ENCODE data around the gene SLC29A3.

The SLC29A3 gene

DNA sequence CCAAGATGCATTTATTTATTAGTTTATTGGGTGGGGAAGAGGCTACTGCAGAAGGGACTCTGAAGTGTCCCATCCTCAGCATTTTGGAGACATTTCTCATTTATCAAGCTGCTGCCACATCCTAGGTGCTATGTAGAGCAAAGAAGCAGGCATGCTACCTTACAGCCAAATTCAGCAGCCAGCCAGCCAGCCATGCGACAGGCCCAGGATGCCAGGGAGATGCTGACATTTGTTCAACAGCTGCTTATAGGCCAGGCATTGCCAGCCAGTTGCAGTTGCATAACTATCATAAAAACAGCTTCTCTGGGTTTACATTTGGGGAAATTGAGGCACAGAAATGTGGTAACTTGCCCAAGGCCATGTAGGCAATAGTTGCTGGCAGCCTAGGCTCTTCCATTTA lies 2.3 kb downstream of the SLC29A3 start:
- no peak for DNase-seq (ENCODE audit: low read depth in 2 of 2)

DNA sequence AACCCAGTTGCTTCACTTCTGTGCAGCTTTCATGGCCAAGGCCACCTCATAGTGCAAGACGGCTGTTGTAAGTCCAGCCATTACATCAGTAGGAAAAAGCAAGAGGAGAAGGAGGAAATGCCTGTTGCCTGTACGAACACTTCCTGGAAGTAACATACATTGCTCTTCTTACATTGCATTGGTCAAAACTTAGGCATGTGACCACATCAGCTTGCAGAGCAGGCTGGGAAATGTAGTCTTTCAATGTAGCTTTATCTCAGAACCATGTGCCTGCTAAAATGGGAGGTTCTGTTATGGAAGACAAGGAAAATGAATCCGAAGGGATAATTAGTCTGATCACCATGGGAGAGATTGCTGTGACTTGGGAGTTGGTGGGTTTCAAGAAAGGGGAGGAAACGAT lies 4.3 kb downstream of the SLC29A3 start:
- no peak for DNase-seq (ENCODE audit: low read depth in 2 of 2)

DNA sequence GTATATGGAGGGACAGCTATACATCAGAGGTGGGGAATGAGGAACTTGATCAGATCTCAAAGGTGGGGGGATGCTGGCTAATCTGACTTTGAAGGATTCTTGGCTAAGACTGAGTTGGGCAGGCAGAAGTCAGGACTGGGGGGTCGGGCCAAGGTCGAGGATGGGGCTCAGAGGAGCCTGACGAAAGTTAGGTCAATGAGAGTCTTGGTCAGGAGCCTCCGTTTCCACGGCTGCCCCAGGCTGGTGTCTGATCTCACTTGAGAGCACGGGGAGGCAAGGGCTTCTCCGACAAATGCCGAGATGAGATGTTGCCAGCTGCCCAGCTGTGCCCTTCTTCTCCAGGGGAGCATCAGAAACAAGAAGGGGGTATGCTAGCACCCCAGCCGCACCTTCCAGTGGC lies 5.7 kb downstream of the SLC29A3 start:
- no peak for DNase-seq (ENCODE audit: low read depth in 2 of 2)

DNA sequence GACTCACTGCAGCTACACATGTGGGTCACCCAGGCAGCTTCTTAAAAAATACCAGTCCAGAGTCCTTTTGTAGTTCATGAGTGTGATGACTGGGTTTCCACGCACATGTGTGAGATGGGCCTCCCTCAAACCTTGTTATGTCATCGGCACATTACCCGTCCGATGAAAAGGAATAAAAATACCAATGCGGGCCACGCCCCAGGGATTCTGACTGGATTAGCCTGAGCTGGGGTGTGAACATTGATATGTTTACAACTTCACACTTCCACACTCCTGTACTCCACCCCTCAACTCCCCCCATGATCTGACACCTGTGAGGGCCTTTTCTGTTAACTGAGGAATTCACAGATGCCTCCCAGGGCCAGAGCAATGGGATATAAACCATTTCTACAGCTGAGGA lies 6.2 kb downstream of the SLC29A3 start:
- no peak for DNase-seq (ENCODE audit: low read depth in 2 of 2)

DNA sequence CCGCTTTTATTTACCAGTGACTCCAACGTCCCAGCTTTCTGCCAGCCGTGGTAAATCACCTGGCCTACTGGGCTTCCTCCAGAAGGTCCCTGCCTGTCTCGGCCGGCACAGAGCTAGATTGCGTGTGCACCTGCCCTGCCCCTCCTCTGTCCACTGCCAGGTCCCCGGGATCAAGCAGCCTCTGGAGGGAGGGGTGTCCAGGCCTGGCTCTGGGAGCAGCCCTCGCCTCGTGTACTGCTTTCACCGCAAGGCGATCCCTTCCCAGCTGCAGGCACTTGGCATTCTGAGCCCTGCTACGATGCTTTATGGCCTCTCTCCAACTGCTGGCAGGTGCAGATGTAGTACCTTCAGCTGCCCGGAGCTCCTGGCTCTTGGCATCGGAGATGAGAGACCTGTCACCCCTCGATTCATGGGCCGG lies 7.4 kb downstream of the SLC29A3 start:
- DNase-seq (ENCODE audit: low read depth in 2 of 2) = no peak

DNA sequence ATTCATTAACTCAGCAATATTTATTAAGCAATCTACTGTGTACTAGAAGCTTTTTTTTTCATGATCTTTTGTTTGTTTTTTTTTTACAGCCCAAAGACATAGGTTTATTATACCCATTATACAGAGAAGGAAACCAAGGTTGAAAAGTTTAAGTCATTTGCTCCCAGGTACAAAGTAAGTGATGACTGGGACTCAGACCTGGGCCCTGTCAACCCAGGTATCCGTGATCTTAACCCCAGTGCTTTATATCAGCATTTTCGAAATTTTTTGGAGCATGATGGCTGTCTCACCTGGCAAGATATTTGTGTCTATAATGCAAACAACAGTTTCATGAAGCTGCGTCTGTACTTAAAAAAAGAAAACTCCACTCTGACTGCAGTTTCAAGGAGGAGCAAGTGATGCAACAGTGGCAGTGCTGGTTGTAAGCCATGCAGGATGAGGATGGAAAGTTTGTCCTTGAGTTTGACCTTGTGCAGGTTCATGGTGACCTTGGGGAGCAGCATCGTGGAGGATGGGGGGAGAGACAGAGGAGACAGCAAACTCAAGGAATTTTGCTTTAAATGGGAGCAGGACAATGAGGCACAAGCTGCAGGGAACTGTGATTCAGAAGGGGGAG lies 11.8 kb downstream of the SLC29A3 start:
- DNase-seq (ENCODE audit: low read depth in 2 of 2) = no peak

DNA sequence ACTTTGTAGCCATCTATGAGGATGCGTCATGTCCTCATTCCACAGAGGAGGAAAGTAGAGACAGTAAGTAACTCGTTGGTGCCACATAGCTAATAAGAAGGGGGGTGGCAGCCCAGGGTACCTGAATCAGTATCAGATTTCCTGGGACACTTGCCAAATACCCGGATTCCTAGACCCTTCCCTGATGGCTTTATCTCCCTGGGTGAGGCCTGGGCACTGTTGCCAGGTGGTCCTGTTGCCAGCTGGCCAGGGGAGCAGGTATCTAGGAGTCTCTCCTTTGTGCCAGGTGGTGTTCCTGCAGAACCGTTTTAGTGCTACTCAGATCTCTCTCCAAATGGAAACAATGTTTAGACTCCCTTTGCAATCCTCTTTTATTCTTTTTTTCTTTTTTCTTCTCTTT lies 12.7 kb downstream of the SLC29A3 start:
- DNase-seq (ENCODE audit: low read depth in 2 of 2) = no peak

DNA sequence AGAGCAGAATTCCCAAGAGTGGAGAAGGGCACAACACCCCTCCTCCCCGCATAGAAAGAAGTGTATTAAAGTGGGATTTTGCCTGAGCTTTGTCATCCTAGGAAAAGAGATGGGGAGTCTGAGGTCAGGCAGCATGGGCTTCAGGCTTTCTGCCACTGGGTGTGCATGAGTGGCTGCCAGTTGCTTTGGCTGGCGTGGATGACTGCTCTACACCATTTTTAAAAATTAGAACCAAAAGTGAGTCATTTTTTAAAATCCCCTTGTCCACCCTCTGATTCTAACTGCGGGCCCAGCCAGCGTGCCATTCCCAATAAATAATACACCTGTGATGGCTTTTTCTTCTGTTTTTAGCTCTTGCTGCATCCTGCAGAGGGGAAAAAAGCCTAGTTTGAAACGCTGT lies 13.4 kb downstream of the SLC29A3 start:
- no peak for DNase-seq (ENCODE audit: low read depth in 2 of 2)

DNA sequence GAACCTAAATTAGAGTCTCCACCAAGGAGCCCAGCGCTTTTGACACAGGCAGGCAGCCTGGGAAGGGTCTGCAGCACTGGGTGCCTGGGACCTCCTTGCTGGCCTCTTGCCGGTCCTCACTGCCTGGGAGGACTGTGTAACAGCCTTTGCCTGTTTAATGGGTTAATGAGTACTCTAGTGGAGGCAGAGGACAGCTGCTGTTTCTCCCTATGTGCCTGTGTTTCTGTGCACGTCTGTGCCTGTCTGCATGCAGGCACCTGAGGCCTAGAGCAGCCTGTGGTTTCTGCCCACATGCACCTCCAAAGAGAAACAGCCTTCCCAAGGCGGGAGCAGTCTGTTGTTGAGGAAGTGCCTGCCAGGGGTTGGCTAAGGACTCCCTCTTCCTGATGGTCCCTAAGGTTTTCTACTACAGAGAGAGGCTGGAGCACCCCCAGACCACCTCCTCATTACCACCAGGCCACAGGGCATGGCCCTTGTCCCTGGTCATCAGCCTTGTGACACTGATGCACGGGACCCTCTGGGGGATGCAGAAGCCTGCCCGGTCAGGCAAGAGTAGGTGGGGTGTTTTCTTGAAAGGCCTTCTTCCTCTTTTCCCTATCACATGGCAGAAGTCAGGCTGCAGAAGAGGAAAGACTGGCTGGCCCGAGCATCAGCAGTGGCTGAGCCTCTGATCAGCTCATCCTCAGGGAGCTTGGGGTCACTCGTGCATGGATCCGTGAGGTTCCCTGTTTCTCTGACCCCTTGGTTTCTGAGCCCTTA lies 14.2 kb downstream of the SLC29A3 start:
- DNase-seq (ENCODE audit: low read depth in 2 of 2) = no peak

DNA sequence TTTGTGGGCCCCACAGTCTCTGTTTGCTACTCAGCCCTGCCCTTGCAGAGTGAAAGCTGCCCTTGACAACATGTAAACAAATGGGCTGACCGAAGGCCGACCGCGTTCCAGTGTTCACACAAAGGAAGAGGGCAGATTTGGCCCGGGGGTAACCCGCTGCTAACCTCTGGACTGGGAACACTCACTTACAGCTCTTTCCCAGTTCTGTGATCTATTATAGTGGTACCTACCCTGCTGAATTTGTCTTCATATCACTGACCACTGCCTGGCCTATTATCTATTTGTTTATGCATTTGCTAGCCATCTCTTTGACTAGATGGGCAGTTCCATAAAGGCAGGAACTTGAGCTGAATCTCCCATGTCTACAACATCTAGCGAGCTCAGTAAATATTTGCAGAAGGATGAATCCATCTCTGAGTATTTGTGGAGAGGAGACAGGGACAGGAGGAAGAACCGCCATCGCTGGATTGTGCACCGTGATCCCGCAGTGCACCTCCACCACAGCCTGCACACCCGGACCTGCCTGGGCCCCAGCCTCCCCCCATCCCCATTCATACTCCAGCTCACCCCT lies 15.2 kb downstream of the SLC29A3 start:
- no peak for DNase-seq (ENCODE audit: low read depth in 2 of 2)

DNA sequence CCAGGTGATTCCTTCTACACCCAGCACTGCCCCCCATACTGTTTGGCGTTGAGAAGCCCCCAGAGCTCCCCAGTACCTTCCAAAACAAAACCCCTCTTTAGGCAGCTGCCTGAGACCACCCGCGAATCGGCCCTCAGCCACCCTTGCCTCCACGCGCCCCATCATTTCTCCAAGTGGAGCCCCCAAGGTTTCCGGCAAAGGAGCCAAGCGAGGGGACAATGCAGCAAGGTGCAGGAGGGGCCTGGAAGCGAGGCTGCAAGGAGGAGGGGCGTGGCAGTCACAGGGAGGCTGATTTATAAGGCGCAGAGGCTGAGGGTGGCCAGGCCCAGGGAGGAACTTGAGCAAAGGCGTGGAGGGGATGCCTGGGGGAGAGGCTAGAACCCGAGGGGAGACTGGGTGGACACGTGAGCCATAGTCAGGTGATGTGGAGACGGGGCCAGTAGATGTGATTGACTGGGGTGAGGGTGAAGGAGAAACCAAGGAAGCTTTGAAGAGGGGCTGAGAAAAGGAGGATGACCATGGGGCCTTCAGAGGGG lies 16.2 kb downstream of the SLC29A3 start:
- no peak for DNase-seq (ENCODE audit: low read depth in 2 of 2)

DNA sequence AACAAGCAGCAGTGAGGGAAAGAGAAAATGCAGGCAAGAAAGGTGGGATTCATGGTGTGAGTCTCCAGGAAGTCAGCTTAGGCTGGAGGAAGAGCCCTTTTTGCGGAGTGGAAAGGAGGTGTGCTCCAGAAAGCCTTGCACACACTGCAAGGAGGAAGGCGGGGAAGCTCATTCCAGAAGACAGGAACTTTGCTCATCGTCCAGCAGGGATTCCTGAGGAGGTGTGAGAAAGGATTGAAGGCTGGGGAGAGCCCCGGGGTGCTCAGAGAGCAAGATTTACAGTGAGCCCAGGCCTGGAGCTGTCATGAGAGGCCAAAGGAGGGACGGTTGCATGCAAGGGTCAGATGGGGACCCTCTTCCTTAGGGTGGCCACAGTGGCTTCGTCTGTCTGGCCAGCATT lies 17.6 kb downstream of the SLC29A3 start:
- no peak for DNase-seq (ENCODE audit: low read depth in 2 of 2)

DNA sequence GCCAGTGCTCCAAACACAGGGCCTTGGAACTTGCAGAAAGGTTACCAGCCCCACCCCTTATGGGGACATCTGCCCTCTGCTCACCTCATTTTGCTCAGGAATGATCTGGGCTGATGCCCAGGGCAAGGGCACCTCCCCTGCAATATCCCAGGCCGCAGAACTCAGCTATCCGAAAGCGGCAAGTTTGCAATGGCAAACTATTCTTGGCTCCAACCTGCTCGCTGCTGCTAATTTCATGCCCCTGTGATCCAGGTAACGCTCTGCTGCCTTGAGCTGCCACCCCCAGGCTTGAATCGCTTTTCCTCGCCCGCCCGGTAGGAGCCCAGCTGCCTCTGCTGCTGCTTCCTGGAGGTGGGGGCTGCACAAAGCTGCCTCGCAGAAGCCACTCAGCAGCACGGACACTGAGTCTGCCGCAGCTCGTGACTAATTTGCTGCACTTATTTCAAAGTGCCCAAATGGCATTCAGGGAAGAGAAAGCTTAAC lies 18.2 kb downstream of the SLC29A3 start:
- DNase-seq (ENCODE audit: low read depth in 2 of 2) = no peak

DNA sequence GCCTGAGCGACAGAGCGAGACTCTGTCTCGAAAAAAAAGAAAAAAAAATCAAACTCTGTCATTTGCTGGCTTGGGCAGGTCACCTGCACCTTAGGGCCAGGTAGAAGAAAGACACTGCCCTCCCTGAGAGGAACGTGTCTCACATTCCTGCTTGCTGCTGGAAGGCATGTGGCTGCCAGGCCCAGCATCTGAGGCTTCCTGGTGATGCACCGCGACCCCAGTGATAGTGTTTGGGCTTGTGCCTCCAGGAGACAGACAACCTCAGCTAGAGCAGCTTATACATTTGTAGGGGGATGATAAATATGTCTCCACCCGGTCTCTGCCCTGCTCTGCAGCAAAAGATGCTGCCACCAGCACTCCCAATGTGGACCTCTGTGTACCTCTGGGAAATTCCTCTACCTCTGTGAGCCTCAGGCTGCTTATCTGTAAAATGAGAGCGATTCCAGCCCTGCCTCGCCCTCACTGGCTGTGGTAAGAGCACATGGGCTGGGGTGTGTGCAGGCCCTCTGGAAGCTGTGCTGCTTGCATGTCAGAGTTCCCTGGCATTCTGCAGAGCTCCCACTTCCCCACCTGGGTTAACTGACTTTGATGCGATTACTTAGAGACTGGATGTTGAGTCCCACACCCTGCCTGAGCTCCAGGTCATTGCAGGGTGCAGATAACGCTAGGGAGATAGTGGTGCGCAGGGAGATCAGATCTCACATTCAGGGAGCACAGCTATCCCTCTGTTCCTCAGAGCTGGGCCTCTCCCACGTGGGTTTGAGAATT lies 19.9 kb downstream of the SLC29A3 start:
- no peak for DNase-seq (ENCODE audit: low read depth in 2 of 2)

DNA sequence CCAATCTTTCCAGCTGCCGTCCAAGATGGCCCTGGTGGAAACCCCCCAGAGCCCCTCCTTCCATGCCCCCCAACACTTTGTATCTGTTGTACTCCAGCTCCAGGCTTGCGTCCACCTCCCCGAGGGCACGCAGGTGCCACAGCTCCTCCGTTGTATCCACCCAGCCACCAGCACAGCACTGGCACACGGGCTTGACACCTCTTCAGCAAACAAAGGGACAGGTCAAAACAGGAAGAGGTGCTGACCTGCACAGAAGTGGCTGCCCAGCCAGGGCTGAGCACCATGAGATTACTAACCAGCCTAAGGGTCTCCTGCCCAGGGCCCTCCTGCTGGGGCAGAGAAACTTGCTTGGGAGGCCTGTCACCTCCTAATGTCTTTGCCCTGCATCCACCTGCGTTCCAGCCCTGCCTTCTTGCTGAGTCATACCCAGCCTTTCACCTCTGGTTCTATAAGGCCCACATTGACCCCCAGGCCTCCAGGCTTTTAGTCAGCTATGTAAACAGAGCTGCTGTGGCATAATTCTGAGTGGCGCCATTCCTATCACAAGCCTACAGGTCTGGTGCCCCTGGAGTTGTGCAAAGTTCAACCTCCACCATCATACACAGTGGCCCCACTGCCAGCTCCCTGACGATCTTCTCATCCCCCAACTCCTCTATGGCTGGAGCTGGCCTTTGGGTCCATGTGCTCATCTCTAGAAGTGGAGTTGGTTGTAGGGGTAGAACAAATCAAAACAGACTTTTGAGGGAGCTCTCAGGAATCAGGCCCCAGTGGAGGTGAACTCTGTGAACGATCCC lies 20.9 kb downstream of the SLC29A3 start:
- DNase-seq (ENCODE audit: low read depth in 2 of 2) = no peak

DNA sequence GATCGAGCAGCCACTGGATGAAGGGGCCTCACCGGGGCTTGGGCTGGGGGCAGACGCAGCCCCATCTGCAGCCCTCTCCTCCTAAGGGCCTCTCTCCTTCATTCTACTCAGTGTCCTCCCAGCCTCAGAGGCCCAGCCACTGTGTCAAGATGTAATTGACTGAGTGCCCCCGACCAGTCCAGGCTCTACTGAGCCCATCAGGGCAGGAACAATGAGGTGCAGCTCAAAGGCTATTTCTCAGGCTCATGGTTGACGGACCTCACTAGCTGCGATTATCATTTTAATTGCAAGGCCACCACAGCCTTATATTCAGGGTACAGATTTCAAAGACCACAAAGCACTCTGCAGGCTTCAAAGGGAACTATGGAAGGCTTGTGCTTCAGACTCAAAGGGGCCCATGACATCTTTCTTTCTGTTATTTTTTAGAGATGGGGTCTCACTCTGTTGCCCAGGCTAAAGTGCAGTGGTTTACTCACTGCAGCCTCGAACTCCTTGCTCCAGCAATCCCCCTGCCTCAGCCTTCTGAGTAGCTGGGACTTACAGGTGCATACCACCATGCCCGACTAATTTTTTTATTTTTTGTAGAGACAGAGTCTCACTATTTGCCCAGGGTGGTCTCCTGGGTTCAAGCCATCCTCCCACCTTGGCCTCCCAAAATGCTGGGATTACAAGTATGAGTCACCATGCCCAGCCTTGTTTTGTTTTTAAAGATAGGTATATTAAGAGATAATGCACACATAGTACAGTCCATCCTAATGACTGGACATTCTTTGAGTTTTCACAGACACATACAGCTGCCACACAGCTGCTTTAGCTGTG lies 23.7 kb downstream of the SLC29A3 start:
- DNase-seq (ENCODE audit: low read depth in 2 of 2) = no peak

DNA sequence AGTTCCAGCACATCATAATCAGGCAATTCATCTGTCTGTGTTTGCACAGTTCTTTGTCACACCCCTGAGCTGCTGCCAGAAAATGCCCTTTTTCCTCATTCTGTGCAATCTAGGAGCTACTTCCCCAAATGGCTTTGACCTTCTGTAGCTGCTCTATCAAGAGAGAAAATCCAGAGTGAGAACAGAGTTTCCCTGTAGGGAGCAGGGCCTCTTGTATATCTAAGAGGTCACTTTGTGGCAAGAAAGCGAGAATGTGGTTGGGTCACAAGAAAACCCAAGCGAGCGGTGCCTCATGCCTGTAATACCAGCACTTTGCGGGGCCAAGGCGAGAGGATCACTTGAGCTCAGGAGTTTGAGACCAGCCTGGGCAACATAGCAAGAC lies 24.3 kb downstream of the SLC29A3 start:
- no peak for DNase-seq (ENCODE audit: low read depth in 2 of 2)

DNA sequence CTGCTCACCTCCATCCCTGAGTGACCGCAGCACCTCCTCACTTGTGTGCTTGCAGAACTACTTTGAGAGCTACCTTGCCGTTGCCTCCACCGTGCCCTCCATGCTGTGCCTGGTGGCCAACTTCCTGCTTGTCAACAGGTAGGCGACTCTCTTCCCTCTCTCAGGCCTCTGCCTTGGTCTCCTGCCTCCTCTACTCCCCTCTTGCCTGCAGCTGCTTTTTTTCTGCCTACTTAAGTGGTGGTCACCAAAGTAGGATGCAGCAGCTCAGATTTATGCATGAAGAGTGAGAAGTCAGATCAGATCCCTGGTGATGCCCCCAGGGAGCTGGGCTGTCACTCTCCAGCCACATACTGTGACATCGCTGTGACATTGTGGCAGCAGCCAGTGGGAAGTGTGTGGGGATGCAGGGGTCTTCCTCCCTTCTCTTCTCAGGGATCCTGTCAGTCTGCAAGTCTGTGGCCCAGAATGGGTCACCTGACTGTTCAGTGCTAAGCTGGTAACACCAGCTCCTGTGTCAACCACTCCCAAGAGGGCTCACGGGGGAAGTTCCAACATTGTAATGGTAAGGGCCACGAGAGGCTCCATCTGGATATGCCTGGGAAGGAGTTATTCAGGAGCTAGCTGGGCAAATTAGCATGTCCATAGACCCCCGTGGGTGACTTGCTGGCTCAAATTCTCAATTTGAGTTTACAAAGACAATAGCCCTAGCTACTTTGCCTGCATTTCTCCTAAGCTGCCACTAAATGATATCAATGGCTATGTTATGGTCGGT lies 25.3 kb downstream of the SLC29A3 start:
- no peak for DNase-seq (ENCODE audit: low read depth in 2 of 2)

DNA sequence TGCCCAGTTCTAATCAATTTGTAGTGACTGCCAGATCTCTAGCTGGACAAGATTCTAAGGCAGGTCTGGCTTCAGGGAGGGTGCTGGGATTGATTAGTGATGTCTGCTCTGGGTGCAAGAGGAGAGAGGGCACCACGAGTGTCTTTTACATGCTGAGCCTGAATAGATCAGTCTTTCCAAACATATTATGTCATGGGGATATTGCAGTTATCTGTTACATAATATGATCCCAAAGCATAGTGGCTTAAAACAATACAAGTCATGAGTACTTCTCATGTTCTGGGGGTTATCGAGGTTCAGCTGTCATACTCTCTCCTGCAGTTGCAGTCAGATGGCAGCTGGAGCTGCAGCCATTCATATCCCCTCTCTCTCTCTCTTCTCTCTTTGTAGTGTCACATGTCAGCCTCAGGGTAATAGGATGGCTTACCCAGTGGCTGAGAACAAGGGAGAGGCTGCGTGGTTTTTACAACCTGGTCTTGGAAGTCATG lies 26.0 kb downstream of the SLC29A3 start:
- DNase-seq (ENCODE audit: low read depth in 2 of 2) = no peak

DNA sequence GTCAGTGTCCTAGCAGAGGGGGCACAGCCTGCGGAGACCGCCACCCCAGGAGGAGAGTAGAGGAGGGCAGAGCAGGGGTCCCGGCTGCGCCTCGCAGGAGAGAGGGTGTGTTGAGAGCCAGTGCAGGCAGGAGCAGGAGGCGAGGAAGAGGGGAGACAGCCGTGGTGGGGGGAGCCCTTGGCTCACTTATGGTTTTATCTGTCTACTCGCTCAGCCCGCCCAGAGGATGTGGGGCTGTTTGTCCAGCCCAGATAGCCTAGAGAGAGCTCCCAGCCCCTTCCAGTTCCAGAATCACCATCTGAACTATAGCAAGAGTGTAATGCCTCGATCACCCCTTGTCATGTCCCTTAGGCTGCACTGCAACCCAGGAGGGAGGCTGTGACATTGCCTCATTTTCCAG lies 26.6 kb downstream of the SLC29A3 start:
- DNase-seq (ENCODE audit: low read depth in 2 of 2) = no peak
